Astrocyte of the cerebellum (primary cell): ENCODE data around the gene EEF2.
"Not testable (repeated sequence)": the region's sequence is repeated elsewhere in the genome, so short reads cannot be mapped to it uniquely, and the experiment has no call there.

Experiments
- DNase-seq: peaks from one replicate; pipeline ENCODE4 v3.0.0-alpha.2; 2011; ENCODE audit warnings: low read depth
- H3K4me3 ChIP-seq: 2 replicates; pipeline ENCODE4 v1.5.1; 2011; ENCODE audit warnings: mild to moderate bottlenecking, low read depth, low read length, moderate library complexity
- CTCF ChIP-seq: IDR thresholded peaks from 2 replicates; pipeline ENCODE4 v1.5.1; 2012; ENCODE audit warnings: low read length, low read depth, moderate library complexity, mild to moderate bottlenecking; ENCODE audit errors: missing control alignments
- in situ Hi-C: cut with HindIII; loops from 2 replicates; pipeline ENCODE4 v1.10.0; 2017; ENCODE audit warnings: low sequenced_read_pairs

EEF2 gene

GRCh38 chr19:4015705-4016402, 30.6 kb upstream of the EEF2 start:
- in situ Hi-C loops, result no loop called here

GRCh38 chr19:4014541-4015491, 29.6 kb upstream of the EEF2 start:
- DNase-seq, result no peak

More at GRCh38 chr19:4015705-4016402, 30.6 kb upstream of the EEF2 start:
- TF ChIP-seq CTCF, result no peak
- H3K4me3 ChIP-seq, result no peak overlapping the region
- DNase-seq, result no peak

GRCh38 chr19:4013886-4014540, 28.8 kb upstream of the EEF2 start:
- no peak for TF ChIP-seq CTCF
- in situ Hi-C loops, result no loop called here
- H3K4me3 ChIP-seq, result no peak overlapping the region
- DNase-seq, result no peak

More at GRCh38 chr19:4014541-4015491, 29.6 kb upstream of the EEF2 start:
- H3K4me3 ChIP-seq, result no peak overlapping the region
- TF ChIP-seq CTCF, result no peak
- in situ Hi-C loops, result no loop called here

GRCh38 chr19:4012975-4013634, 27.8 kb upstream of the EEF2 start:
- in situ Hi-C loops, result no loop called here
- H3K4me3 ChIP-seq, result no peak overlapping the region
- no peak for TF ChIP-seq CTCF
- no peak for DNase-seq

- TF ChIP-seq CTCF, result no peak
- no peak for DNase-seq
- H3K4me3 ChIP-seq, result no peak overlapping the region
- in situ Hi-C loops, result no loop called here
These were observed 27.1 kb upstream of the EEF2 start for GRCh38 chr19:4012092-4012974.

GRCh38 chr19:4011430-4011829, 26.2 kb upstream of the EEF2 start:
- in situ Hi-C loops, H3K4me3 ChIP-seq, DNase-seq: not testable (repeated sequence)
